ENCODE results near the gene RAB5B.
A peak's percentile ranks its signal among the peaks of the same experiment; 100 is the strongest.

Gene RAB5B

GRCh38 chr12:55965941-55966407 is 7.9 kb upstream of the RAB5B start, which contains the start of gene PMEL:
Gene PMEL, minus strand, starts transcription at chr12:55966042. Its CDS starts 31 bp downstream, at chr12:55966011.
- peak within 1 kb of the TSS; percentile 49 for H3K9ac ChIP-seq
- H2AFZ ChIP-seq: peak within 1 kb of the TSS; percentile 100
- H3K79me2 ChIP-seq: no peaks in the 10 kb centered on the region
- peak within 1 kb of the TSS; percentile 78 for H3K27ac ChIP-seq
- no peaks in the 10 kb centered on the region for H3K9me3 ChIP-seq (ENCODE audit: control insufficient read depth, low read length)
- peaks cover 16% of the 10 kb centered on the region for H3K4me1 ChIP-seq
- no peaks in the 10 kb centered on the region for H3K36me3 ChIP-seq (ENCODE audit: control insufficient read depth, insufficient read depth, low read length)
- peak within 1 kb of the TSS; percentile 99 for H3K4me2 ChIP-seq (ENCODE audit: low read length)
- H3K27me3 ChIP-seq (ENCODE audit: control insufficient read depth, insufficient read depth, low read length): no peaks in the 10 kb centered on the region
- peak within 1 kb of the TSS; percentile 87 for H3K4me3 ChIP-seq (ENCODE audit: low read depth, low read length)
- no peak for TF ChIP-seq CTCF (IDR thresholded peaks at IDR 0.05)

GRCh38 chr12:55966408-55967281 is 7.2 kb upstream of the RAB5B start, which contains the start of gene CDK2:
Gene CDK2, plus strand, starts transcription at chr12:55966830. Its CDS starts 179 bp downstream, at chr12:55967009.
- Histone ChIP-seq H3K9me3 (ENCODE audit: control insufficient read depth, low read length) (no peaks in the 10 kb centered on the region), H3K4me2 (ENCODE audit: low read length) (peak within 1 kb of the TSS; percentile 99), H3K4me3 (ENCODE audit: low read depth, low read length) (peak within 1 kb of the TSS; percentile 87), H3K36me3 (ENCODE audit: control insufficient read depth, insufficient read depth, low read length) (no peaks in the 10 kb centered on the region), H3K9ac (peak within 1 kb of the TSS; percentile 49), H2AFZ (peak within 1 kb of the TSS; percentile 100), H3K27me3 (ENCODE audit: control insufficient read depth, insufficient read depth, low read length) (no peaks in the 10 kb centered on the region), H3K4me1 (peaks cover 16% of the 10 kb centered on the region), H3K79me2 (no peaks in the 10 kb centered on the region), H3K27ac (peak within 1 kb of the TSS; percentile 78)
- no peak for TF ChIP-seq CTCF (IDR thresholded peaks at IDR 0.05)

GRCh38 chr12:55969356-55969755 is 4.5 kb upstream of the RAB5B start:
- Histone ChIP-seq H3K9me3 (ENCODE audit: control insufficient read depth, low read length) (no peaks in the 10 kb centered on the region), H3K36me3 (ENCODE audit: control insufficient read depth, insufficient read depth, low read length) (no peaks in the 10 kb centered on the region), H3K4me1 (peaks cover 23% of the 10 kb centered on the region), H3K4me2 (ENCODE audit: low read length) (no peak overlapping the region), H3K9ac (no peak overlapping the region), H3K27me3 (ENCODE audit: control insufficient read depth, insufficient read depth, low read length) (no peaks in the 10 kb centered on the region), H2AFZ (no peak overlapping the region), H3K4me3 (ENCODE audit: low read depth, low read length) (no peak overlapping the region), H3K79me2 (peaks cover 5% of the 10 kb centered on the region), H3K27ac (no peak overlapping the region)
- TF ChIP-seq CTCF (IDR thresholded peaks at IDR 0.05): no peak

- Histone ChIP-seq H3K9me3 (ENCODE audit: control insufficient read depth, low read length) (no peaks in the 10 kb centered on the region), H3K4me3 (ENCODE audit: low read depth, low read length) (no peak overlapping the region), H2AFZ (no peak overlapping the region), H3K9ac (no peak overlapping the region), H3K27me3 (ENCODE audit: control insufficient read depth, insufficient read depth, low read length) (no peaks in the 10 kb centered on the region), H3K4me1 (peaks cover 29% of the 10 kb centered on the region), H3K4me2 (ENCODE audit: low read length) (no peak overlapping the region), H3K36me3 (ENCODE audit: control insufficient read depth, insufficient read depth, low read length) (no peaks in the 10 kb centered on the region), H3K79me2 (peaks cover 19% of the 10 kb centered on the region), H3K27ac (no peak overlapping the region)
- no peak for TF ChIP-seq CTCF (IDR thresholded peaks at IDR 0.05)
Measured at GRCh38 chr12:55970775-55971174, 3.1 kb upstream of the RAB5B start.

Measured in parathyroid adenoma (tissue), 2 donors.